ENCODE results near the gene SERPINB7. TPM values are rescaled to one million over a fixed set of nuclear protein-coding genes. Genes with fewer than 3 reads are reported as not detected.

SERPINB7 gene
- total and polyA plus RNA-seq, 2 experiments from 2014 or later, result not detected

DNA sequence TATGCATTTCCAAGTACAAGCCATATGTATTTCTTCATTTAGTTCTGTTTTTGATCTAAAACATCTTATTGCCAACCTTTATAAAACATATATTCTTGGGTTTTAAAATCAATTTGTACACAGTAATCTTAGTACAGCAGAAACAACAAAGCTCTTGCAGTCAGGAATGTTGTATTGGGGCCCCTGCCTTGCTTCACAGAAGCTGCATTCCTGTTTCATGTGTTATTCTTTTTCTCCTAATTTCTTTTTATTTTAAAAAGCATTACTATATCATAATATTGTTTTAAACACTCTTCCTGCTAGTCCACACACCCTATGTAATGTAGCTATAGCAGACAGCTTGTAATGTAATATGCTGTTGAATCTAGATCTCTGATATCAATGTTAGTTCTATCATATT lies 24.0 kb downstream of the SERPINB7 start:
- Histone ChIP-seq H3K4me2 (no peak overlapping the region), H3K27ac (ENCODE audit: low read depth) (no peak overlapping the region), H3K4me3 (no peak overlapping the region), H3K27me3 (ENCODE audit: insufficient read depth) (no peaks in the 10 kb centered on the region), H3K9me2 (ENCODE audit: insufficient read depth) (peaks cover 3% of the 10 kb centered on the region; the same call in 1 of the 2 replicates), H2AFZ (no peak overlapping the region), H3K4me1 (ENCODE audit: insufficient read depth) (no peaks in the 10 kb centered on the region), H3F3A (replicated peaks; ENCODE audit: low read depth) (no peaks in the 10 kb centered on the region), H3K79me2 (replicated peaks; ENCODE audit: insufficient read depth) (no peaks in the 10 kb centered on the region), H3K36me3 (ENCODE audit: insufficient read depth) (no peaks in the 10 kb centered on the region), H4K20me1 (replicated peaks; ENCODE audit: insufficient read depth) (no peaks in the 10 kb centered on the region)
- H3K4me3 Mint-ChIP-seq, result no peak overlapping the region
- DNase-seq (ENCODE audit: low spot score) (no peak), ATAC-seq (no peak)
- no peak overlapping the region for H3K27ac Mint-ChIP-seq
- no peaks in the 10 kb centered on the region for H3K27me3 Mint-ChIP-seq (ENCODE audit: insufficient read depth, low read depth, poor library complexity)
- H3K9me3 Mint-ChIP-seq, result no peaks in the 10 kb centered on the region
- H3K36me3 Mint-ChIP-seq (ENCODE audit: low read depth), result no peaks in the 10 kb centered on the region
- H3K4me1 Mint-ChIP-seq, result peaks cover 5% of the 10 kb centered on the region; the same call in 2 of the 3 replicates
- TF ChIP-seq EZH2 (IDR thresholded peaks at IDR 0.05; ENCODE audit: low read depth, unreplicated experiment) (no peak), CREB1 (CRISPR knock-in tag; IDR thresholded peaks at IDR 0.05; ENCODE audit: low read depth) (no peak), REST (IDR thresholded peaks at IDR 0.05; ENCODE audit: unreplicated experiment) (no peak), POLR2AphosphoS5 (IDR thresholded peaks at IDR 0.05; ENCODE audit: low read depth) (no peak), STAT1 (IDR thresholded peaks at IDR 0.05; ENCODE audit: unreplicated experiment) (no peak), JUNB (IDR thresholded peaks at IDR 0.05; ENCODE audit: unreplicated experiment) (no peak), ZNF331 (CRISPR knock-in tag; IDR thresholded peaks at IDR 0.05; ENCODE audit: low read depth) (no peak)
- TF ChIP-seq, protein P1, sequence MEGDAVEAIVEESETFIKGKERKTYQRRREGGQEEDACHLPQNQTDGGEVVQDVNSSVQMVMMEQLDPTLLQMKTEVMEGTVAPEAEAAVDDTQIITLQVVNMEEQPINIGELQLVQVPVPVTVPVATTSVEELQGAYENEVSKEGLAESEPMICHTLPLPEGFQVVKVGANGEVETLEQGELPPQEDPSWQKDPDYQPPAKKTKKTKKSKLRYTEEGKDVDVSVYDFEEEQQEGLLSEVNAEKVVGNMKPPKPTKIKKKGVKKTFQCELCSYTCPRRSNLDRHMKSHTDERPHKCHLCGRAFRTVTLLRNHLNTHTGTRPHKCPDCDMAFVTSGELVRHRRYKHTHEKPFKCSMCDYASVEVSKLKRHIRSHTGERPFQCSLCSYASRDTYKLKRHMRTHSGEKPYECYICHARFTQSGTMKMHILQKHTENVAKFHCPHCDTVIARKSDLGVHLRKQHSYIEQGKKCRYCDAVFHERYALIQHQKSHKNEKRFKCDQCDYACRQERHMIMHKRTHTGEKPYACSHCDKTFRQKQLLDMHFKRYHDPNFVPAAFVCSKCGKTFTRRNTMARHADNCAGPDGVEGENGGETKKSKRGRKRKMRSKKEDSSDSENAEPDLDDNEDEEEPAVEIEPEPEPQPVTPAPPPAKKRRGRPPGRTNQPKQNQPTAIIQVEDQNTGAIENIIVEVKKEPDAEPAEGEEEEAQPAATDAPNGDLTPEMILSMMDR (conservative IDR thresholded peaks at IDR 0.05; ENCODE audit: low read depth in 2 of 2), result no peak
- TF ChIP-seq, protein P2, sequence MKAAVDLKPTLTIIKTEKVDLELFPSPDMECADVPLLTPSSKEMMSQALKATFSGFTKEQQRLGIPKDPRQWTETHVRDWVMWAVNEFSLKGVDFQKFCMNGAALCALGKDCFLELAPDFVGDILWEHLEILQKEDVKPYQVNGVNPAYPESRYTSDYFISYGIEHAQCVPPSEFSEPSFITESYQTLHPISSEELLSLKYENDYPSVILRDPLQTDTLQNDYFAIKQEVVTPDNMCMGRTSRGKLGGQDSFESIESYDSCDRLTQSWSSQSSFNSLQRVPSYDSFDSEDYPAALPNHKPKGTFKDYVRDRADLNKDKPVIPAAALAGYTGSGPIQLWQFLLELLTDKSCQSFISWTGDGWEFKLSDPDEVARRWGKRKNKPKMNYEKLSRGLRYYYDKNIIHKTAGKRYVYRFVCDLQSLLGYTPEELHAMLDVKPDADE (IDR thresholded peaks at IDR 0.05), result no peak
- TF ChIP-seq, protein P3, sequence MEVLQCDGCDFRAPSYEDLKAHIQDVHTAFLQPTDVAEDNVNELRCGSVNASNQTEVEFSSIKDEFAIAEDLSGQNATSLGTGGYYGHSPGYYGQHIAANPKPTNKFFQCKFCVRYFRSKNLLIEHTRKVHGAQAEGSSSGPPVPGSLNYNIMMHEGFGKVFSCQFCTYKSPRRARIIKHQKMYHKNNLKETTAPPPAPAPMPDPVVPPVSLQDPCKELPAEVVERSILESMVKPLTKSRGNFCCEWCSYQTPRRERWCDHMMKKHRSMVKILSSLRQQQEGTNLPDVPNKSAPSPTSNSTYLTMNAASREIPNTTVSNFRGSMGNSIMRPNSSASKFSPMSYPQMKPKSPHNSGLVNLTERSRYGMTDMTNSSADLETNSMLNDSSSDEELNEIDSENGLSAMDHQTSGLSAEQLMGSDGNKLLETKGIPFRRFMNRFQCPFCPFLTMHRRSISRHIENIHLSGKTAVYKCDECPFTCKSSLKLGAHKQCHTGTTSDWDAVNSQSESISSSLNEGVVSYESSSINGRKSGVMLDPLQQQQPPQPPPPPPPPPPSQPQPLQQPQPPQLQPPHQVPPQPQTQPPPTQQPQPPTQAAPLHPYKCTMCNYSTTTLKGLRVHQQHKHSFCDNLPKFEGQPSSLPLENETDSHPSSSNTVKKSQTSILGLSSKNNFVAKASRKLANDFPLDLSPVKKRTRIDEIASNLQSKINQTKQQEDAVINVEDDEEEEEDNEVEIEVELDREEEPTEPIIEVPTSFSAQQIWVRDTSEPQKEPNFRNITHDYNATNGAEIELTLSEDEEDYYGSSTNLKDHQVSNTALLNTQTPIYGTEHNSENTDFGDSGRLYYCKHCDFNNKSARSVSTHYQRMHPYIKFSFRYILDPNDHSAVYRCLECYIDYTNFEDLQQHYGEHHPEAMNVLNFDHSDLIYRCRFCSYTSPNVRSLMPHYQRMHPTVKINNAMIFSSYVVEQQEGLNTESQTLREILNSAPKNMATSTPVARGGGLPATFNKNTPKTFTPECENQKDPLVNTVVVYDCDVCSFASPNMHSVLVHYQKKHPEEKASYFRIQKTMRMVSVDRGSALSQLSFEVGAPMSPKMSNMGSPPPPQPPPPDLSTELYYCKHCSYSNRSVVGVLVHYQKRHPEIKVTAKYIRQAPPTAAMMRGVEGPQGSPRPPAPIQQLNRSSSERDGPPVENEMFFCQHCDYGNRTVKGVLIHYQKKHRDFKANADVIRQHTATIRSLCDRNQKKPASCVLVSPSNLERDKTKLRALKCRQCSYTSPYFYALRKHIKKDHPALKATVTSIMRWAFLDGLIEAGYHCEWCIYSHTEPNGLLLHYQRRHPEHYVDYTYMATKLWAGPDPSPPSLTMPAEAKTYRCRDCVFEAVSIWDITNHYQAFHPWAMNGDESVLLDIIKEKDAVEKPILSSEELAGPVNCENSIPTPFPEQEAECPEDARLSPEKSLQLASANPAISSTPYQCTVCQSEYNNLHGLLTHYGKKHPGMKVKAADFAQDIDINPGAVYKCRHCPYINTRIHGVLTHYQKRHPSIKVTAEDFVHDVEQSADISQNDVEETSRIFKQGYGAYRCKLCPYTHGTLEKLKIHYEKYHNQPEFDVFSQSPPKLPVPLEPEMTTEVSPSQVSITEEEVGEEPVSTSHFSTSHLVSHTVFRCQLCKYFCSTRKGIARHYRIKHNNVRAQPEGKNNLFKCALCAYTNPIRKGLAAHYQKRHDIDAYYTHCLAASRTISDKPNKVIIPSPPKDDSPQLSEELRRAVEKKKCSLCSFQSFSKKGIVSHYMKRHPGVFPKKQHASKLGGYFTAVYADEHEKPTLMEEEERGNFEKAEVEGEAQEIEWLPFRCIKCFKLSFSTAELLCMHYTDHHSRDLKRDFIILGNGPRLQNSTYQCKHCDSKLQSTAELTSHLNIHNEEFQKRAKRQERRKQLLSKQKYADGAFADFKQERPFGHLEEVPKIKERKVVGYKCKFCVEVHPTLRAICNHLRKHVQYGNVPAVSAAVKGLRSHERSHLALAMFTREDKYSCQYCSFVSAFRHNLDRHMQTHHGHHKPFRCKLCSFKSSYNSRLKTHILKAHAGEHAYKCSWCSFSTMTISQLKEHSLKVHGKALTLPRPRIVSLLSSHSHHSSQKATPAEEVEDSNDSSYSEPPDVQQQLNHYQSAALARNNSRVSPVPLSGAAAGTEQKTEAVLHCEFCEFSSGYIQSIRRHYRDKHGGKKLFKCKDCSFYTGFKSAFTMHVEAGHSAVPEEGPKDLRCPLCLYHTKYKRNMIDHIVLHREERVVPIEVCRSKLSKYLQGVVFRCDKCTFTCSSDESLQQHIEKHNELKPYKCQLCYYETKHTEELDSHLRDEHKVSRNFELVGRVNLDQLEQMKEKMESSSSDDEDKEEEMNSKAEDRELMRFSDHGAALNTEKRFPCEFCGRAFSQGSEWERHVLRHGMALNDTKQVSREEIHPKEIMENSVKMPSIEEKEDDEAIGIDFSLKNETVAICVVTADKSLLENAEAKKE (CRISPR knock-in tag; IDR thresholded peaks at IDR 0.05), result no peak
